Activated CD8-positive, alpha-beta memory T cell treated with anti-CD3 and anti-CD28 coated beads, Interleukin-2, amount 50 U/mL, for 1 hour (primary cell): ENCODE results near the gene HECTD4.
"Not testable (repeated sequence)": the region's sequence is repeated elsewhere in the genome, so short reads cannot be mapped to it uniquely, and the experiment has no call there.

ENCODE experiments used
- DNase-seq: peaks from one replicate; pipeline ENCODE4 v3.0.0-alpha.2; 2020; ENCODE audit errors: extremely low read depth

Gene HECTD4

GRCh38 chr12:112266473-112266872 lies 115.8 kb downstream of the HECTD4 start:
- DNase-seq: no peak

- DNase-seq: no peak
These were observed 120.7 kb downstream of the HECTD4 start for GRCh38 chr12:112261559-112261958.

GRCh38 chr12:112258926-112259325 lies 123.3 kb downstream of the HECTD4 start:
- no peak for DNase-seq

DNA sequence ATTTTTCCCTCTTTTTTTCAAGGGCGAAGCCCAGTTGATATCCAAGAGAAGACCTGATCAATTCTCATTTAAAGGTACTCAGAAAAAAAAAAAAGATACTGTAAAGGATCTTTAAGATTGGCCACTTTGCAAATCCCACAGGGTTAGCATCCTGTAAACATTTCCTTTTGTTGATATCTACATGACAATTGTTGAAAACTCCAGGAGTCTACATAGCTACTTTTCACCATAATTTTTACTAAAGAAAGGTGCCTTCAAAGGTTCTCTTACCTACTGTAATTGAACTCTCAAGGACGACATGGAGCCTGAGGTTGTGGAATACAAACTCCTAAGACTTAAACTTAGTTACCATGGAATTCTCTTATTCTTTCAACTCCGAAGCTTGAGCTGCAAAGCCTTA lies 125.5 kb downstream of the HECTD4 start:
- DNase-seq: no peak

- DNase-seq: no peak
These were observed 130.0 kb downstream of the HECTD4 start for GRCh38 chr12:112252184-112252583.

DNA sequence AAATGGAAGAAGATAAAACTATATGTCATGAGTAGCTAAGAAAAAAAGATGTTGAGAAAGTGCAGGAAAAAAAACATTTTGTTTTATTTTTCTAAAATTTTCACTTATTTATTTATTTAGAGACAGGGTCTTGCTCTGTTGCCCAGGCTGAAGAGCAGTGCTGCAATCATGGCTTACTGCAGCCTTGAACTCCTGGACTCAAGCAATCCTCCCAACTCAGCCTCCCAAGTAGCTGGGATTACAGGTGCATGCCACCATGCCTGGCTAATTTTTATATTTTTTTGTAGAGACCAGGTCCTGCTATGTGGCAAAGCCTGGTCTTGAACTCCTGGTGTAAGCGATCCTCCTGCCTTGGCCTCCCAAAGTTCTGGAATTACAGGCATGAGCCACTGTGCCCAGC lies 137.3 kb downstream of the HECTD4 start:
- DNase-seq: not testable (repeated sequence)

- DNase-seq: no peak
These were observed 138.7 kb downstream of the HECTD4 start for GRCh38 chr12:112243255-112244110.

DNA sequence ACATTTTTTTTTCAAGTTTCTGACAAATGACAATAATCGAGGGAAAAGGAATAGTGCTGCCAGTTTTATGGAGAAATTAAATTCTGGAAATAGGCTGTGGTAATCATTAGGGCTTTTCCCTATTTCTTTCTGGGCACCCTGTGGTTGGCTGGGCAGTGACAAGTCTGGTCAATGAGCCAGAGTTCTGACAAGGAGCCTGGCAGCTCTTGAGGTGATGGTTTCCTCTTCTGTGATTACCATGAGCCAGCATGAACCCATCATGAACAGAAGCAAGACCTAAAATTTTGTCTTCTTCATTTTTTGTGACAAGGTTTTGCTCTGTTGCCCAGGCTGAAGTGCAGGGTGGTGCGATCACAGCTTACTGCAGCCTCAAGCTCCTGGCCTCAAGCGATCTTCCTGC lies 141.1 kb downstream of the HECTD4 start:
- no peak for DNase-seq

DNA sequence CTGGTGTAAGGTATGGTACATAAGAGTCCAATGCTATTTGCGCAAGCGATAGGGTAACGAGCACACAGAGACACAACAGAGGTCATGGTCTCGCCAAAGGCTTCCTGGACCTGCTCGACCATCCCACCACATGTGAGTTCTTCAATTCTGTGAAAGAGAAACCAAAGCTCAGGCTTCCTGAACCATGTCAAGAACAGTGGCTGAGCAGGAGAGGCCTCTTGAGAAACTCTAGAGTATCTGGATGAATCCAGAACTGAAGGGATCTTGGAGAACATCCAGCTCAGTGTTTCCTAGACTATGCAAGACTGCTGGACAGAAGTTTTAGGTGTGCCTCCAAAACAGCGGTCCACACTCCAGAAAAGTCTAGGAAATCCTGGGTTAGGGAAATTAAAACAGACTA lies 142.3 kb downstream of the HECTD4 start:
- no peak for DNase-seq

GRCh38 chr12:112239020-112239419 lies 143.2 kb downstream of the HECTD4 start:
- DNase-seq: no peak

DNA sequence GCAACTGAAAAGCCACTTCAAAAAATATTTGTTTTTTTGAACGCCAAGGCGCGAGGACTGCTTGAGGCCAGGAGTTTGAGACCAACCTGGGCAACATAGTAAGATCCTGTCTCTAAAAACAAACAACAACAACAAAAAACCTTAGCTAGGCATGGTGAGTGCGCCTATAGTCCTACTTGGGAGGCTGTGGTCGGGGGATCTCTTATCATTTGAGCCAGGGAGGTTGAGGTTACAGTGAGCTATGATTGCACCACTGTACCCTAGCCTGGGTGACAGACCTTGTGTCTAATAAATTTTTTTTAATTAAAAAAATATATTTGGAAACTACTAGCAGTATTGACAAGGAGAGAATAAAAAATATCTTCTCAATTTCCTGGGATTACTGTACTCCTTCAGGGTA lies 143.8 kb downstream of the HECTD4 start:
- DNase-seq: no peak

DNA sequence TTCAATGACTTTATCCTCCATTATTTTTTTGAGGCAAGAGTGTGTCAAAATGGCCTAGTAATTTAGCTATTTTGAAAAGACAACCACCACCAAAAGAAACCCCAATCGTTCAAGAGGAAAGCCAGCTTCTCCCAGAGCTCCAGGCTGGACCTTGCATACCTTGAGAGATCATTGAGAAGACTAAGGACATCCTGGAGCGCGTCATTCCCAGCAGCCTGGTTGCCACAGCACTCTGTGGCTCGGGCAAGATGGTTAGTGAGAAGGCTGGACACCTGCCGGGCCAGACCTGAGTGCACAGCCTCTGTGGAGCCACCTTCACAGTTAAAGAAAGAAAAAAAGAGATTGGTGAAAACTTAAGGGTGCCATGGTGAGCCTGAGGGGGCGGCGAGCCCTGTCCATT lies 145.4 kb downstream of the HECTD4 start:
- no peak for DNase-seq

GRCh38 chr12:112236386-112236785 lies 145.8 kb downstream of the HECTD4 start:
- DNase-seq: no peak

DNA sequence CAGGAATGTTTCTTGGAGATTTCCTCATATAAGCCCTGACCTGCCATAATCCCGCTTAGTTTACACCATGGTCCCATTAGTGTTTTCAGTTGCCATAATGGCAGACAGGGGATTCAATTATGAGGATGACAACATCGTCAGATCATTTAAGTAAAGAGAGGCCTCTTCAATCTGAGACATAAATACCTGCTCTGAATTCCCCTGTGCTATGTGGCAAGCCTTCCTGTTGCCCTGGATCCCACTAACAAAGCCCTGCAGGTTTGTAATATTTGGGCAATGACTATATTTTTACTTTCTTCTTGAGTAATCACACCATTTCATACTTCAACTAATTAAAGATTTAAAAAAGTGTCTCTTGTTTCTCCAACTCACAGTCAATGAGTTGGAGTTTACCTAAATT lies 147.9 kb downstream of the HECTD4 start:
- DNase-seq: no peak

GRCh38 chr12:112233242-112233641 lies 149.0 kb downstream of the HECTD4 start:
- DNase-seq: no peak

DNA sequence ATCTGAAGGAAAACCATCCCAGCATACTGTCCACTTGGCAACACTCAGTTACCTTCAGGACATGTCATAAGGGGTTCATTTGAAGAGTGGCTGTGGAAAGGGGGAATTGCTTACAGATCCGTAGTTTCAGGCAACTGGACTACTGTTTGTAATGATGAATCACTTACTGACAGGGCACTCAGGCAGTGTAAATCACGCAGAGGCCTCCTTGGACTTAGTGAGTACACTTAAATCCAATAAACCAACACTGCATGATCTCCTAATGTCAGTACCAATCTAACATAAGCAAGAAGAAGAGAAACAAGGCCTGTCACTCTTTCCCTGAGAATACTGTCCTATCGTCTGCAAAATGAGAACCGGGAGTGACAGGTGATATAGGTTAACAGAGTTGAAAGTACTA lies 152.1 kb downstream of the HECTD4 start:
- no peak for DNase-seq

GRCh38 chr12:112226768-112227167 lies 155.5 kb downstream of the HECTD4 start:
- no peak for DNase-seq

- DNase-seq: not testable (repeated sequence)
These were observed 161.6 kb downstream of the HECTD4 start for GRCh38 chr12:112220628-112221027.

- DNase-seq: no peak
These were observed 163.0 kb downstream of the HECTD4 start for GRCh38 chr12:112219195-112219594.

- no peak for DNase-seq
These were observed 164.1 kb downstream of the HECTD4 start for GRCh38 chr12:112218150-112218549.

- no peak for DNase-seq
These were observed 164.6 kb downstream of the HECTD4 start for GRCh38 chr12:112217647-112218046.

GRCh38 chr12:112216223-112216622 lies 166.0 kb downstream of the HECTD4 start:
- DNase-seq: no peak

DNA sequence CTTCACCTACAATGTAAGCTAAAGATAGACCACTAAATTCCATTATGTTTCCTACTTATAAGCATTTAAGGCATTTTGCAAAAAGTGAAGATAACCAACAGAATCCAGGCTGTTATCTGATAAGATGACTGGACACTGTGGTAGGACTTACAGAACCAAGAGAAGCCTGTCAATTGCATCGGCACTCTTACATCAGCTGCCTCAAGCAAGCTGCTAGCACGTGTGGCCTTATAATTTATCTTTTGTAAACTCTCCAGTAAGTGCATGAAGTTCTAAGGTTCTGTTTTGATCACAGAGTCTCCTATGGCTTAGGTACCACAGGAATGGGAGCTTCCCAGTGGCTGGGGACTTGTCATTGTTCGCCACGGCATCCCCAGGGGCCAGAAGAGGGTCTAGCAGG lies 168.2 kb downstream of the HECTD4 start:
- DNase-seq: no peak
